Hematopoietic multipotent progenitor cell treated with erythropoietin and hydrocortisone succinate and interleukin-3 and kit ligand, for 4 days (in vitro differentiated cells): ENCODE measurements around the gene ZC3HAV1.
A peak's percentile ranks its signal among the peaks of the same experiment; 100 is the strongest.
"Not testable (repeated sequence)": the region's sequence is repeated elsewhere in the genome, so short reads cannot be mapped to it uniquely, and the experiment has no call there.

ENCODE experiments used
- DNase-seq: peaks from one replicate; pipeline ENCODE4 v3.0.0-alpha.2; 2015

ZC3HAV1 gene

GRCh38 chr7:139049111-139049510, 60.4 kb downstream of the ZC3HAV1 start:
- peak; percentile 59 for DNase-seq

GRCh38 chr7:139047970-139048369, 61.5 kb downstream of the ZC3HAV1 start:
- DNase-seq = peak; percentile 56

- no peak for DNase-seq
These were observed 63.4 kb downstream of the ZC3HAV1 start for GRCh38 chr7:139046143-139046542.

GRCh38 chr7:139044813-139045794, 64.4 kb downstream of the ZC3HAV1 start:
- peak; percentile 90 for DNase-seq

- DNase-seq = peak; percentile 95
These were observed 65.4 kb downstream of the ZC3HAV1 start for GRCh38 chr7:139043823-139044812.

- DNase-seq = peak; percentile 18
These were observed 68.0 kb downstream of the ZC3HAV1 start for GRCh38 chr7:139041378-139042085.

GRCh38 chr7:139038691-139039090, 70.8 kb downstream of the ZC3HAV1 start:
- DNase-seq = no peak

GRCh38 chr7:139036901-139037300, 72.6 kb downstream of the ZC3HAV1 start:
- no peak for DNase-seq

GRCh38 chr7:139035586-139036353, 73.8 kb downstream of the ZC3HAV1 start, which contains the start of gene ZC3HAV1L:
Gene ZC3HAV1L (minus strand): TSS chr7:139036042. CDS start chr7:139036017, 25 bp downstream.
- peak; percentile 88 for DNase-seq

GRCh38 chr7:139034855-139035585, 74.5 kb downstream of the ZC3HAV1 start:
- DNase-seq = peak; percentile 82

GRCh38 chr7:139034336-139034735, 75.2 kb downstream of the ZC3HAV1 start:
- no peak for DNase-seq

- no peak for DNase-seq
These were observed 76.0 kb downstream of the ZC3HAV1 start for GRCh38 chr7:139033346-139034114.

GRCh38 chr7:139032473-139032872, 77.0 kb downstream of the ZC3HAV1 start:
- DNase-seq = no peak

GRCh38 chr7:139029353-139029752, 80.2 kb downstream of the ZC3HAV1 start:
- no peak for DNase-seq

- DNase-seq = no peak
These were observed 83.0 kb downstream of the ZC3HAV1 start for GRCh38 chr7:139026551-139026950.

- not testable (repeated sequence) for DNase-seq
These were observed 83.7 kb downstream of the ZC3HAV1 start for GRCh38 chr7:139025861-139026260.

- no peak for DNase-seq
These were observed 86.4 kb downstream of the ZC3HAV1 start for GRCh38 chr7:139023076-139023475.

- DNase-seq = no peak
These were observed 87.2 kb downstream of the ZC3HAV1 start for GRCh38 chr7:139022286-139022685.

- no peak for DNase-seq
These were observed 90.6 kb downstream of the ZC3HAV1 start for GRCh38 chr7:139018910-139019309.

GRCh38 chr7:139016931-139017511, 92.5 kb downstream of the ZC3HAV1 start:
- DNase-seq = peak; percentile 90
